Measurements from ENCODE around the gene SLC30A7.
A peak's percentile ranks its signal among the peaks of the same experiment; 100 is the strongest.
"Not testable (repeated sequence)": the region's sequence is repeated elsewhere in the genome, so short reads cannot be mapped to it uniquely, and the experiment has no call there.

SLC30A7 gene

GRCh38 chr1:100883963-100884362, 11.9 kb upstream of the SLC30A7 start:
- in situ Hi-C loops (cut with MboI; ENCODE audit: low sequenced_read_pairs, unreplicated experiment): loop anchor here (25.0 kb wide), 1 partner anchor 847 kb away; a partner anchor contains a TSS
- no peak for TF ChIP-seq CTCF (IDR thresholded peaks at IDR 0.05; ENCODE audit: borderline replicate concordance, control extremely low read depth, extremely low read depth, insufficient read depth, missing control alignments)
- DNase-seq (ENCODE audit: low spot score): no peak

GRCh38 chr1:100889007-100889406, 6.9 kb upstream of the SLC30A7 start:
- DNase-seq (ENCODE audit: low spot score): not testable (repeated sequence)
- in situ Hi-C loops (cut with MboI; ENCODE audit: low sequenced_read_pairs, unreplicated experiment): loop anchor here (25.0 kb wide), 1 partner anchor 852 kb away; a partner anchor contains a TSS

- in situ Hi-C loops (cut with MboI; ENCODE audit: low sequenced_read_pairs, unreplicated experiment): loop anchor here (25.0 kb wide), 1 partner anchor 853 kb away; a partner anchor contains a TSS
- DNase-seq (ENCODE audit: low spot score): not testable (repeated sequence)
These were observed 5.9 kb upstream of the SLC30A7 start for GRCh38 chr1:100889869-100890482.

GRCh38 chr1:100891380-100891779, 4.5 kb upstream of the SLC30A7 start:
- in situ Hi-C loops (cut with MboI; ENCODE audit: low sequenced_read_pairs, unreplicated experiment): loop anchor here (25.0 kb wide), 1 partner anchor 854 kb away; a partner anchor contains a TSS
- no peak for TF ChIP-seq CTCF (IDR thresholded peaks at IDR 0.05; ENCODE audit: borderline replicate concordance, control extremely low read depth, extremely low read depth, insufficient read depth, missing control alignments)
- no peak for DNase-seq (ENCODE audit: low spot score)

GRCh38 chr1:100892554-100892953, 3.3 kb upstream of the SLC30A7 start:
- DNase-seq (ENCODE audit: low spot score): no peak
- in situ Hi-C loops (cut with MboI; ENCODE audit: low sequenced_read_pairs, unreplicated experiment): loop anchor here (25.0 kb wide), 1 partner anchor 855 kb away; a partner anchor contains a TSS
- TF ChIP-seq CTCF (IDR thresholded peaks at IDR 0.05; ENCODE audit: borderline replicate concordance, control extremely low read depth, extremely low read depth, insufficient read depth, missing control alignments): no peak

- in situ Hi-C loops (cut with MboI; ENCODE audit: low sequenced_read_pairs, unreplicated experiment): loop anchor here (25.0 kb wide), 1 partner anchor 856 kb away; a partner anchor contains a TSS
- DNase-seq (ENCODE audit: low spot score): no peak
- TF ChIP-seq CTCF (IDR thresholded peaks at IDR 0.05; ENCODE audit: borderline replicate concordance, control extremely low read depth, extremely low read depth, insufficient read depth, missing control alignments): no peak
These were observed 2.2 kb upstream of the SLC30A7 start for GRCh38 chr1:100893718-100894117.

GRCh38 chr1:100894603-100895539, 1.0 kb upstream of the SLC30A7 start, which contains the start of gene EXTL2:
Gene EXTL2 (minus strand): TSS chr1:100894842. CDS start chr1:100888757, 6,085 bp downstream.
- DNase-seq (ENCODE audit: low spot score): peak; percentile 74
- no peak for TF ChIP-seq CTCF (IDR thresholded peaks at IDR 0.05; ENCODE audit: borderline replicate concordance, control extremely low read depth, extremely low read depth, insufficient read depth, missing control alignments)
- in situ Hi-C loops (cut with MboI; ENCODE audit: low sequenced_read_pairs, unreplicated experiment): loop anchor here (25.0 kb wide), 1 partner anchor 858 kb away; a partner anchor contains a TSS
